Measurements from ENCODE around the gene MRTFA. TPM values are rescaled to one million over a fixed set of nuclear protein-coding genes. Genes with fewer than 3 reads are reported as not detected.

MRTFA gene
- total RNA-seq, 2 donors from 2014 or later = 71.0 to 104 TPM

GRCh38 chr22:40423882-40424640 is 212.5 kb downstream of the MRTFA start:
- Histone ChIP-seq H3K4me3 (no peak overlapping the region), H3K4me1 (replicated peaks) (no peaks in the 10 kb centered on the region), H3K9me3 (no peaks in the 10 kb centered on the region), H3K36me3 (peaks cover 0 to 12% of the 10 kb centered on the region in 2 donors), H3K27ac (no peak overlapping the region), H3K27me3 (replicated peaks; ENCODE audit: insufficient read depth) (no peaks in the 10 kb centered on the region)
- WGBS = 94% methylated on average over 17 of the region's 17 CpGs
- DNase-seq (ENCODE audit: low spot score) = no peak
- TF ChIP-seq POLR2A (IDR thresholded peaks at IDR 0.05) = no peak
- no peak for TF ChIP-seq CTCF (IDR thresholded peaks at IDR 0.05)
- TF ChIP-seq POLR2AphosphoS5 (IDR thresholded peaks at IDR 0.05) = no peak
- intact Hi-C loops (cut with DNase I) = no loop called here

GRCh38 chr22:40423310-40423688 is 213.2 kb downstream of the MRTFA start:
- H3K4me1 ChIP-seq (replicated peaks) = no peaks in the 10 kb centered on the region
- H3K27ac ChIP-seq = no peak overlapping the region
- 84% methylated on average over 5 of the region's 5 CpGs for WGBS
- no peak overlapping the region for H3K4me3 ChIP-seq
- DNase-seq (ENCODE audit: low spot score) = no peak
- no peaks in the 10 kb centered on the region for H3K27me3 ChIP-seq (replicated peaks; ENCODE audit: insufficient read depth)
- H3K36me3 ChIP-seq = peaks cover 0 to 12% of the 10 kb centered on the region in 2 donors
- intact Hi-C loops (cut with DNase I) = no loop called here
- TF ChIP-seq POLR2AphosphoS5 (IDR thresholded peaks at IDR 0.05) = no peak
- no peak for TF ChIP-seq CTCF (IDR thresholded peaks at IDR 0.05)
- no peak for TF ChIP-seq POLR2A (IDR thresholded peaks at IDR 0.05)
- H3K9me3 ChIP-seq = no peaks in the 10 kb centered on the region

GRCh38 chr22:40422558-40423309 is 213.8 kb downstream of the MRTFA start:
- Histone ChIP-seq H3K4me3 (no peak overlapping the region), H3K36me3 (peaks cover 0 to 12% of the 10 kb centered on the region in 2 donors), H3K27ac (no peak overlapping the region), H3K9me3 (no peaks in the 10 kb centered on the region), H3K4me1 (replicated peaks) (no peaks in the 10 kb centered on the region), H3K27me3 (replicated peaks; ENCODE audit: insufficient read depth) (no peaks in the 10 kb centered on the region)
- WGBS = 94% methylated on average over 9 of the region's 9 CpGs
- intact Hi-C loops (cut with DNase I) = no loop called here
- DNase-seq (ENCODE audit: low spot score) = no peak
- TF ChIP-seq CTCF (IDR thresholded peaks at IDR 0.05) (no peak), POLR2A (IDR thresholded peaks at IDR 0.05) (no peak), POLR2AphosphoS5 (IDR thresholded peaks at IDR 0.05) (no peak)

GRCh38 chr22:40421941-40422340 is 214.6 kb downstream of the MRTFA start:
- no peaks in the 10 kb centered on the region for H3K9me3 ChIP-seq
- no peaks in the 10 kb centered on the region for H3K27me3 ChIP-seq (replicated peaks; ENCODE audit: insufficient read depth)
- 89% methylated on average over 1 of the region's 1 CpG for WGBS
- no peaks in the 10 kb centered on the region for H3K4me1 ChIP-seq (replicated peaks)
- intact Hi-C loops (cut with DNase I) = no loop called here
- H3K4me3 ChIP-seq = no peak overlapping the region
- no peak overlapping the region for H3K27ac ChIP-seq
- no peak for DNase-seq (ENCODE audit: low spot score)
- TF ChIP-seq POLR2AphosphoS5 (IDR thresholded peaks at IDR 0.05) (no peak), POLR2A (IDR thresholded peaks at IDR 0.05) (no peak), CTCF (IDR thresholded peaks at IDR 0.05) (no peak)
- H3K36me3 ChIP-seq = peaks cover 5 to 15% of the 10 kb centered on the region in 2 donors

GRCh38 chr22:40421082-40421350 is 215.5 kb downstream of the MRTFA start:
- Histone ChIP-seq H3K4me1 (replicated peaks) (no peaks in the 10 kb centered on the region), H3K27ac (no peak overlapping the region), H3K27me3 (replicated peaks; ENCODE audit: insufficient read depth) (no peaks in the 10 kb centered on the region), H3K9me3 (no peaks in the 10 kb centered on the region), H3K36me3 (peaks cover 5 to 19% of the 10 kb centered on the region in 2 donors), H3K4me3 (no peak overlapping the region)
- TF ChIP-seq CTCF (IDR thresholded peaks at IDR 0.05) = no peak
- WGBS = 89% methylated on average over 4 of the region's 4 CpGs
- no peak for DNase-seq (ENCODE audit: low spot score)
- intact Hi-C loops (cut with DNase I) = no loop called here

All from prostate gland (tissue), 2 donors.